ENCODE results near the gene ELMO1. TPM values are rescaled to one million over a fixed set of nuclear protein-coding genes. Genes with fewer than 3 reads are reported as not detected.

ELMO1 gene
- total RNA-seq, 1 experiment from 2014 or later, result 7.8 TPM

- H3K4me3 Mint-ChIP-seq, result no peak overlapping the region
- Histone ChIP-seq H3T11ph (ENCODE audit: low read length) (no peak overlapping the region), H4K91ac (ENCODE audit: insufficient read length, low read depth, low read length) (no peak overlapping the region), H3K23ac (ENCODE audit: insufficient read length, low read depth, low read length) (no peak overlapping the region), H3K4me1 (ENCODE audit: insufficient read depth, low read length) (no peaks in the 10 kb centered on the region), H3K27ac (ENCODE audit: insufficient read length, low read depth, low read length) (no peak overlapping the region), H3K14ac (ENCODE audit: insufficient read depth, low read length) (no peak overlapping the region), H4K20me1 (ENCODE audit: control insufficient read depth, insufficient read depth, insufficient read length) (no peaks in the 10 kb centered on the region), H2BK12ac (ENCODE audit: insufficient read length, low read depth, low read length) (no peak overlapping the region), H2BK15ac (ENCODE audit: low read depth, low read length) (no peak overlapping the region), H4K5ac (ENCODE audit: insufficient read length, low read depth, low read length) (no peak overlapping the region), H3K27me3 (ENCODE audit: insufficient read depth, low read length) (no peaks in the 10 kb centered on the region), H2BK120ac (ENCODE audit: low read depth, low read length, poor library complexity, severe bottlenecking) (no peak overlapping the region), H4K8ac (replicated peaks; ENCODE audit: insufficient read length, low read depth, low read length) (no peak overlapping the region), H3K18ac (ENCODE audit: insufficient read length, low read depth, low read length) (no peak overlapping the region), H3K56ac (ENCODE audit: insufficient read length, low read depth, low read length) (no peak overlapping the region), H3K9me3 (ENCODE audit: control insufficient read depth, low read depth, low read length) (no peaks in the 10 kb centered on the region), H3K79me1 (ENCODE audit: insufficient read depth, low read depth, low read length, poor library complexity, severe bottlenecking) (no peaks in the 10 kb centered on the region), H2BK20ac (ENCODE audit: low read depth, low read length, poor library complexity, severe bottlenecking) (no peak overlapping the region), H3K79me2 (ENCODE audit: insufficient read depth, low read length) (no peaks in the 10 kb centered on the region), H3K23me2 (ENCODE audit: insufficient read length, low read depth, low read length, poor library complexity, severe bottlenecking) (no peaks in the 10 kb centered on the region), H3K4me2 (ENCODE audit: insufficient read depth, insufficient read length, low read length) (no peak overlapping the region), H2AFZ (ENCODE audit: low read length) (no peak overlapping the region), H2AK5ac (ENCODE audit: insufficient read length, low read length) (no peak overlapping the region), H3K9ac (ENCODE audit: extremely low read depth, insufficient read length, low read length) (no peak overlapping the region), H2BK5ac (ENCODE audit: insufficient read length, low read length) (no peak overlapping the region), H3K4ac (ENCODE audit: low read depth, low read length) (no peak overlapping the region)
- peaks cover 4 to 5% of the 10 kb centered on the region in 2 experiments for H3K4me1 Mint-ChIP-seq
- peaks cover 0 to 3% (median 0%) of the 10 kb centered on the region in 3 experiments; a peak in 2 of 7 replicates for H3K36me3 Mint-ChIP-seq (ENCODE audit: insufficient read depth in 1 of 3, low read depth in 3 of 3)
- H3K27ac Mint-ChIP-seq, result no peak overlapping the region; a peak in 1 of 7 replicates
- H3K27me3 Mint-ChIP-seq (ENCODE audit: low read depth), result no peaks in the 10 kb centered on the region
- WGBS (ENCODE audit: extremely low coverage, insufficient read length, low lambda C conversion rate), result no CpG with 5 or more reads among the region's 9 CpGs
- DNase-seq, result no peak
- no peak for TF ChIP-seq CTCF (conservative IDR thresholded peaks at IDR 0.05)
- peaks cover 0 to 2% of the 10 kb centered on the region in 2 experiments; a peak in 2 of 5 replicates for H3K9me3 Mint-ChIP-seq
Observed at GRCh38 chr7:36971515-36972139, 477.0 kb downstream of the ELMO1 start.
